Measurements from ENCODE around the gene DGAT2. TPM values are rescaled to one million over a fixed set of nuclear protein-coding genes. Genes with fewer than 3 reads are reported as not detected.
A peak's percentile ranks its signal among the peaks of the same experiment; 100 is the strongest.

Gene DGAT2
- total RNA-seq: 1 to 10 TPM; 1.6 to 1.9 TPM

GRCh38 chr11:75768112-75768908 is at the start of gene DGAT2:
Gene DGAT2, plus strand, starts transcription at chr11:75768778. Its CDS starts 214 bp downstream, at chr11:75768992.
- H3K4me1 Mint-ChIP-seq: peaks cover 22% of the 10 kb centered on the region
- no peaks in the 10 kb centered on the region for H3K9me3 Mint-ChIP-seq
- no peaks in the 10 kb centered on the region for H3K36me3 Mint-ChIP-seq
- H3K27ac Mint-ChIP-seq: peak within 1 kb of the TSS; percentile 79
- DNase-seq: peak; percentile 78
- peak within 1 kb of the TSS; percentile 71 for H3K4me3 Mint-ChIP-seq
- H3K27me3 Mint-ChIP-seq: peaks cover 19% of the 10 kb centered on the region

GRCh38 chr11:75719340-75720239 is 49.0 kb upstream of the DGAT2 start:
- H3K36me3 Mint-ChIP-seq: no peaks in the 10 kb centered on the region
- no peak overlapping the region for H3K4me3 Mint-ChIP-seq
- H3K27me3 Mint-ChIP-seq: no peaks in the 10 kb centered on the region
- no peak overlapping the region for H3K27ac Mint-ChIP-seq
- DNase-seq: no peak
- no peaks in the 10 kb centered on the region for H3K4me1 Mint-ChIP-seq
- no peaks in the 10 kb centered on the region for H3K9me3 Mint-ChIP-seq

GRCh38 chr11:75720639-75721038 is 47.9 kb upstream of the DGAT2 start:
- H3K4me1 Mint-ChIP-seq: no peaks in the 10 kb centered on the region
- no peak overlapping the region for H3K4me3 Mint-ChIP-seq
- H3K27me3 Mint-ChIP-seq: no peaks in the 10 kb centered on the region
- DNase-seq: no peak
- H3K9me3 Mint-ChIP-seq: no peaks in the 10 kb centered on the region
- H3K27ac Mint-ChIP-seq: no peak overlapping the region
- no peaks in the 10 kb centered on the region for H3K36me3 Mint-ChIP-seq

- Mint-ChIP-seq H3K4me1 (no peaks in the 10 kb centered on the region), H3K4me3 (no peak overlapping the region), H3K27ac (no peak overlapping the region), H3K27me3 (no peaks in the 10 kb centered on the region), H3K9me3 (no peaks in the 10 kb centered on the region), H3K36me3 (no peaks in the 10 kb centered on the region)
- DNase-seq: no peak
Measured at GRCh38 chr11:75721852-75722668, 46.5 kb upstream of the DGAT2 start.

- no peaks in the 10 kb centered on the region for H3K4me1 Mint-ChIP-seq
- H3K4me3 Mint-ChIP-seq: no peak overlapping the region
- DNase-seq: no peak
- no peaks in the 10 kb centered on the region for H3K36me3 Mint-ChIP-seq
- no peaks in the 10 kb centered on the region for H3K9me3 Mint-ChIP-seq
- H3K27ac Mint-ChIP-seq: no peak overlapping the region
- no peaks in the 10 kb centered on the region for H3K27me3 Mint-ChIP-seq
Measured at GRCh38 chr11:75722669-75723042, 45.9 kb upstream of the DGAT2 start.

GRCh38 chr11:75725547-75726320 is 42.8 kb upstream of the DGAT2 start:
- no peak for DNase-seq
- Mint-ChIP-seq H3K4me1 (no peaks in the 10 kb centered on the region), H3K27ac (no peak overlapping the region), H3K4me3 (no peak overlapping the region), H3K9me3 (no peaks in the 10 kb centered on the region), H3K27me3 (no peaks in the 10 kb centered on the region), H3K36me3 (no peaks in the 10 kb centered on the region)

- H3K9me3 Mint-ChIP-seq: no peaks in the 10 kb centered on the region
- no peak overlapping the region for H3K4me3 Mint-ChIP-seq
- no peak overlapping the region for H3K27ac Mint-ChIP-seq
- H3K36me3 Mint-ChIP-seq: no peaks in the 10 kb centered on the region
- no peaks in the 10 kb centered on the region for H3K4me1 Mint-ChIP-seq
- H3K27me3 Mint-ChIP-seq: no peaks in the 10 kb centered on the region
- no peak for DNase-seq
Measured at GRCh38 chr11:75728992-75729391, 39.6 kb upstream of the DGAT2 start.

- Mint-ChIP-seq H3K27ac (no peak overlapping the region), H3K4me1 (no peaks in the 10 kb centered on the region)
Measured at GRCh38 chr11:75731095-75731494, 37.5 kb upstream of the DGAT2 start.

GRCh38 chr11:75733071-75733430 is 35.5 kb upstream of the DGAT2 start:
- Mint-ChIP-seq H3K36me3 (no peaks in the 10 kb centered on the region), H3K27me3 (peaks cover 3% of the 10 kb centered on the region), H3K9me3 (no peaks in the 10 kb centered on the region), H3K4me1 (no peaks in the 10 kb centered on the region), H3K27ac (no peak overlapping the region), H3K4me3 (no peak overlapping the region)
- DNase-seq: no peak

More at GRCh38 chr11:75731095-75731494, 37.5 kb upstream of the DGAT2 start:
- no peak for DNase-seq
- H3K27me3 Mint-ChIP-seq: no peaks in the 10 kb centered on the region
- no peak overlapping the region for H3K4me3 Mint-ChIP-seq
- no peaks in the 10 kb centered on the region for H3K36me3 Mint-ChIP-seq
- H3K9me3 Mint-ChIP-seq: no peaks in the 10 kb centered on the region

GRCh38 chr11:75733431-75734107 is 35.0 kb upstream of the DGAT2 start:
- no peak overlapping the region for H3K27ac Mint-ChIP-seq
- H3K27me3 Mint-ChIP-seq: peaks cover 3% of the 10 kb centered on the region
- H3K4me1 Mint-ChIP-seq: no peaks in the 10 kb centered on the region
- H3K4me3 Mint-ChIP-seq: no peak overlapping the region
- H3K9me3 Mint-ChIP-seq: no peaks in the 10 kb centered on the region
- no peak for DNase-seq
- H3K36me3 Mint-ChIP-seq: no peaks in the 10 kb centered on the region

- H3K4me3 Mint-ChIP-seq: no peak overlapping the region
- no peaks in the 10 kb centered on the region for H3K4me1 Mint-ChIP-seq
- H3K9me3 Mint-ChIP-seq: no peaks in the 10 kb centered on the region
Measured at GRCh38 chr11:75734491-75735180, 33.9 kb upstream of the DGAT2 start.

GRCh38 chr11:75735181-75735845 is 33.3 kb upstream of the DGAT2 start:
- Mint-ChIP-seq H3K4me1 (no peaks in the 10 kb centered on the region), H3K9me3 (no peaks in the 10 kb centered on the region), H3K27me3 (peaks cover 3% of the 10 kb centered on the region), H3K36me3 (no peaks in the 10 kb centered on the region), H3K27ac (no peak overlapping the region), H3K4me3 (no peak overlapping the region)
- no peak for DNase-seq

More at GRCh38 chr11:75734491-75735180, 33.9 kb upstream of the DGAT2 start:
- Mint-ChIP-seq H3K36me3 (no peaks in the 10 kb centered on the region), H3K27ac (no peak overlapping the region), H3K27me3 (peaks cover 3% of the 10 kb centered on the region)
- DNase-seq: no peak

- Mint-ChIP-seq H3K36me3 (no peaks in the 10 kb centered on the region), H3K4me1 (no peaks in the 10 kb centered on the region), H3K4me3 (no peak overlapping the region), H3K27ac (no peak overlapping the region), H3K27me3 (peaks cover 3% of the 10 kb centered on the region), H3K9me3 (no peaks in the 10 kb centered on the region)
- DNase-seq: no peak
Measured at GRCh38 chr11:75737314-75737713, 31.3 kb upstream of the DGAT2 start.

All from activated naive CD8-positive, alpha-beta T cell treated with anti-CD3 and anti-CD28 coated beads for 36 hours (primary cell).